DND-41 (cell line): ENCODE results near the gene PALD1.

Experiments used
- ATAC-seq: fragments of 200-7000 bp; cut with Tn5 transposase; 3 replicates; pipeline ENCODE4 v1.9.1; 2021; ENCODE audit warnings: low read depth; ENCODE audit not compliant: insufficient read depth
- DNase-seq: peaks from one replicate; pipeline ENCODE4 v3.0.0-alpha.2; 2020
- H2AFZ ChIP-seq: 2 replicates; pipeline ENCODE4 v1.6.0; 2012; ENCODE audit warnings: low read depth, low read length
- H3K27ac ChIP-seq: 2 replicates; pipeline ENCODE4 v1.5.1; 2012; ENCODE audit warnings: low read length, inconsistent platforms
- H3K27me3 ChIP-seq: fragments of 200-600 bp; sonication (generic); 2 replicates; pipeline ENCODE4 v1.6.0; 2012; ENCODE audit warnings: low read length, mild to moderate bottlenecking, inconsistent platforms; ENCODE audit not compliant: insufficient read depth, poor library complexity
- H3K36me3 ChIP-seq: 2 replicates; pipeline ENCODE4 v1.5.1; 2012; ENCODE audit warnings: low read length, inconsistent platforms; ENCODE audit not compliant: insufficient read depth
- H3K4me1 ChIP-seq: 2 replicates; pipeline ENCODE4 v1.5.1; 2012; ENCODE audit warnings: mild to moderate bottlenecking, low read length; ENCODE audit not compliant: insufficient read depth
- H3K4me2 ChIP-seq: 2 replicates; pipeline ENCODE4 v1.6.0; 2012; ENCODE audit warnings: mild to moderate bottlenecking, moderate library complexity, low read length, inconsistent platforms; ENCODE audit not compliant: insufficient read depth
- H3K4me3 ChIP-seq, 2 experiments: fragments of 200-600 bp in 1 of 2; shearing (Covaris generic) in 1 of 2; 2 replicates each; pipeline ENCODE4 v1.5.1; 2012 to 2016; ENCODE audit warnings: inconsistent platforms in 2 of 2, low read length in 2 of 2, mild to moderate bottlenecking in 2 of 2, low read depth in 1 of 2, moderate library complexity in 1 of 2
- H3K79me2 ChIP-seq: 2 replicates; pipeline ENCODE4 v1.6.0; 2012; ENCODE audit warnings: low read length, inconsistent platforms; ENCODE audit not compliant: insufficient read depth
- H3K9ac ChIP-seq: 2 replicates; pipeline ENCODE4 v1.6.0; 2012; ENCODE audit warnings: low read depth, mild to moderate bottlenecking, inconsistent platforms, low read length, moderate library complexity
- H3K9me3 ChIP-seq: 2 replicates; pipeline ENCODE4 v1.5.1; 2012; ENCODE audit warnings: low read length, moderate library complexity, mild to moderate bottlenecking, inconsistent platforms; ENCODE audit not compliant: insufficient read depth, severe bottlenecking
- H4K20me1 ChIP-seq: 2 replicates; pipeline ENCODE4 v1.6.0; 2012; ENCODE audit warnings: low read length; ENCODE audit not compliant: insufficient read depth
- EZH2 ChIP-seq: IDR thresholded peaks from 3 replicates; pipeline ENCODE4 v1.6.1; 2012; ENCODE audit warnings: borderline replicate concordance, low read depth, mild to moderate bottlenecking, moderate library complexity, low read length, inconsistent platforms; ENCODE audit not compliant: severe bottlenecking
- TF ChIP-seq, protein P1 (sequence below): IDR thresholded peaks from 2 replicates; pipeline ENCODE4 v1.5.1; 2012; ENCODE audit warnings: borderline replicate concordance, low read length, moderate library complexity, mild to moderate bottlenecking; ENCODE audit not compliant: poor library complexity, severe bottlenecking; ENCODE audit errors: extremely low read depth

PALD1 gene

DNA sequence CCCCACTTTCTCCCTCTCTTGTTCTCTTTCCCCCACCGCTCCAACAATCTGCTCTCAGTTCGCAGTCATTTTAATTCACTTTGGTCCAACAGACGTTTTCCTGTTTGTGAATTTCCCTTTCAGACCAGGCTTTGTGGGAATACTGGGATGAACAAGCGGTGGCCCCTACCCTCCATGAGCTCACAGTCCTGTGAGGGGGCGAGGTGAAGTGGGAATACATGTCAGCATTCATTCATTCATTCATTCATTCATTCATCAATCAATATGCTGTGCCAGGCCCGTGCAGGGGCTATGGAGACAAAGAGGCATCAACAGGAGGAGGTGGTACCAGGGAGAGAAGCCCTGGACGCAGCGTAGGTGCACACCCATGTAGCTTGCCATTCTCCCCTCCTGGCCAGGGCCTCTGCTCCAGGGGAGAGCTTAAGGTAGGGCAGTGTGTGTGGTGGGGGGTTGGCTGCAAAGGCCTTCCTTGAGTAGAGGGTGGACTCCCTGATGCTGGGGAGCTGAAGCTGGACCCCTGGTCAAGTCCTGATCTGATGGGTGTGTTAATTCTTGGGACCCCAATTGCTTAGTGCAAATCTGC is 107.9 kb downstream of the PALD1 start:
- H3K4me1 ChIP-seq, result no peaks in the 10 kb centered on the region
- H3K4me2 ChIP-seq, result no peak overlapping the region
- TF ChIP-seq, protein P1, sequence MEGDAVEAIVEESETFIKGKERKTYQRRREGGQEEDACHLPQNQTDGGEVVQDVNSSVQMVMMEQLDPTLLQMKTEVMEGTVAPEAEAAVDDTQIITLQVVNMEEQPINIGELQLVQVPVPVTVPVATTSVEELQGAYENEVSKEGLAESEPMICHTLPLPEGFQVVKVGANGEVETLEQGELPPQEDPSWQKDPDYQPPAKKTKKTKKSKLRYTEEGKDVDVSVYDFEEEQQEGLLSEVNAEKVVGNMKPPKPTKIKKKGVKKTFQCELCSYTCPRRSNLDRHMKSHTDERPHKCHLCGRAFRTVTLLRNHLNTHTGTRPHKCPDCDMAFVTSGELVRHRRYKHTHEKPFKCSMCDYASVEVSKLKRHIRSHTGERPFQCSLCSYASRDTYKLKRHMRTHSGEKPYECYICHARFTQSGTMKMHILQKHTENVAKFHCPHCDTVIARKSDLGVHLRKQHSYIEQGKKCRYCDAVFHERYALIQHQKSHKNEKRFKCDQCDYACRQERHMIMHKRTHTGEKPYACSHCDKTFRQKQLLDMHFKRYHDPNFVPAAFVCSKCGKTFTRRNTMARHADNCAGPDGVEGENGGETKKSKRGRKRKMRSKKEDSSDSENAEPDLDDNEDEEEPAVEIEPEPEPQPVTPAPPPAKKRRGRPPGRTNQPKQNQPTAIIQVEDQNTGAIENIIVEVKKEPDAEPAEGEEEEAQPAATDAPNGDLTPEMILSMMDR, result no peak
- TF ChIP-seq EZH2, result no peak

DNA sequence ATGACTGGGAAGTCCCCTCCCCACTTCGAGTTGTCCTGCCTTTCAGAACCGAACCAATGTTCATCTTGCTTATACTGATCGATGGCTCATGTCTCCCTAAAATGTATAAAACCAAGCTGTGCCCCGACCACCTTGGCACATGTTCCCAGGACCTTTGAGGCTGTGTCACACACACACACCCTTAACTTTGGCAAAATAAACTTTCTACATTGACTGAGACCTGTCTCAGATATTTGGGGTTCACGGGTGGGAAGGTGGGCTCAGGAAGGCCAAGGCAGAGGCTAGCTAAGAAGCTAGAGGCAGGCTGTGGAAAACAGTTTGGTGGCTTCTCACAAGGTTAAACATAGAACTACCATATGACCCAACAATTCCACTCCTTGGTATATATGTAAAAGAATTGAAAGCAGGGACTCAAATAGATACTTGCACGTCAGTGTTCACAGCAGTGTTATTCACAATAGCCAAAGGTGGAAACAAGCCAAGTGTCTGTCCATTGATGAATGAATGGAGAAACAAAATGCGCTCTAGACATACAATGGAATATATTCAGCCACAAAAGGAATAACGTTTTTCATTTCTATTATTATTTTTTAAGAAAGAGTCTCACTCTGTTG is 108.6 kb downstream of the PALD1 start:
- Histone ChIP-seq H2AFZ (no peak overlapping the region), H4K20me1 (no peaks in the 10 kb centered on the region), H3K79me2 (no peaks in the 10 kb centered on the region), H3K9me3 (no peaks in the 10 kb centered on the region), H3K27me3 (no peaks in the 10 kb centered on the region), H3K4me3 (no peak overlapping the region), H3K9ac (no peak overlapping the region), H3K27ac (no peak overlapping the region), H3K4me1 (no peaks in the 10 kb centered on the region), H3K4me2 (no peak overlapping the region), H3K36me3 (no peaks in the 10 kb centered on the region)
- TF ChIP-seq, protein P1, result no peak
- no peak for TF ChIP-seq EZH2
- ATAC-seq (no peak), DNase-seq (no peak)

More for the DNA sequence above, 107.9 kb downstream of the PALD1 start:
- DNase-seq, result no peak
- Histone ChIP-seq H3K9ac (no peak overlapping the region), H4K20me1 (no peaks in the 10 kb centered on the region), H3K36me3 (no peaks in the 10 kb centered on the region), H3K27ac (no peak overlapping the region), H2AFZ (no peak overlapping the region), H3K27me3 (no peaks in the 10 kb centered on the region), H3K9me3 (no peaks in the 10 kb centered on the region), H3K79me2 (no peaks in the 10 kb centered on the region), H3K4me3 (no peak overlapping the region)
- no peak for ATAC-seq

DNA sequence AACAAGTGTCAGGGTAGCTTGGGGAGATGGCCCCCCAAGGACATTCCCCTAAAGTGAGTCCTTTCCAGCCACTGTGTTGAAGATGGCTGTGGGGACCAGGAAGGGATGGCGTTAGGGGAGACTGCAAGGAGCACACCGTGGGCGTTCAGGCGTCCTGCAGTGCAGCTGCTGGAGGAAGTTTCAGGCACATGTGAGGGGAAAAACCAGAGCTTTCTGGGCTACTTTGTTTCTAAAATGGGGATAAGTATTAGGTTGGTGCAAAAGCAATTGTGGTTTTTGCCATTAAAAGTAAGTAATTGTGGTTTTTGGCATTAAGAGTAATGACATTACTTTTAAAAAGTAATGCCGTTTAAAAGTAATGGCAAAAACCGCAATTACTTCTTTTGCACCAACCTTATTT is 109.7 kb downstream of the PALD1 start:
- no peaks in the 10 kb centered on the region for H3K36me3 ChIP-seq
- DNase-seq (no peak), ATAC-seq (no peak)
- H3K79me2 ChIP-seq, result no peaks in the 10 kb centered on the region
- H3K4me1 ChIP-seq, result peaks cover 6% of the 10 kb centered on the region
- H3K9me3 ChIP-seq, result no peaks in the 10 kb centered on the region
- H3K9ac ChIP-seq, result no peak overlapping the region
- no peaks in the 10 kb centered on the region for H4K20me1 ChIP-seq
- no peak overlapping the region for H3K4me2 ChIP-seq
- TF ChIP-seq, protein P1, result no peak
- TF ChIP-seq EZH2, result no peak
- H3K27me3 ChIP-seq, result no peaks in the 10 kb centered on the region
- no peak overlapping the region for H3K4me3 ChIP-seq
- H3K27ac ChIP-seq, result no peak overlapping the region
- H2AFZ ChIP-seq, result no peak overlapping the region
